CD4-positive, alpha-beta T cell treated with Interleukin-10 for 1 hour (primary cell): ENCODE data around the gene LACRT.

Experiments
- DNase-seq: peaks from one replicate; pipeline ENCODE4 v3.0.0-alpha.2; 2020

The LACRT gene

DNA sequence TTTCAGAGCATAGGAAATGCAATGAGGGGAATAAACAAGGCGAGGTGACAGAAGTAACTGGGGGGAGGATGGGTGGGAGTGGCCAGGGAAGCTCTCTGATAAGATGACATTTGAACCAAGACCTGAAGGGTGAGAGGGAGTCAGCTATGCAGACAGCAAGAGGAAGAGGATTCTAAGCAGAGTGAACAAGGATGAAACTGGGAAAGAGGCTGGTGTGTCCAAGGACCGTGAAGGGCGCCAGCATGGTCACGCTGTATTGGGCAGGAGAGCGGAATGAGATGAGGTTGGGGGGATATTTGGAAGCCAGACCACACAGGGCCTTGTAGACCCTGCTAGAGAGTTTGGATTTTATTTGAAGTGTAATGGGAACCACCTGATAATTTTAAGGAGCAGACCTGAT, 35.7 kb downstream of the LACRT start:
- no peak for DNase-seq

- DNase-seq = peak; percentile 52
Observed at GRCh38 chr12:54596526-54596946, 38.2 kb downstream of the LACRT start.

GRCh38 chr12:54595471-54595870, 39.2 kb downstream of the LACRT start:
- DNase-seq = no peak

- DNase-seq = no peak
Observed at GRCh38 chr12:54593725-54594124, 41.0 kb downstream of the LACRT start.

- DNase-seq = no peak
Observed at GRCh38 chr12:54593135-54593534, 41.6 kb downstream of the LACRT start.

DNA sequence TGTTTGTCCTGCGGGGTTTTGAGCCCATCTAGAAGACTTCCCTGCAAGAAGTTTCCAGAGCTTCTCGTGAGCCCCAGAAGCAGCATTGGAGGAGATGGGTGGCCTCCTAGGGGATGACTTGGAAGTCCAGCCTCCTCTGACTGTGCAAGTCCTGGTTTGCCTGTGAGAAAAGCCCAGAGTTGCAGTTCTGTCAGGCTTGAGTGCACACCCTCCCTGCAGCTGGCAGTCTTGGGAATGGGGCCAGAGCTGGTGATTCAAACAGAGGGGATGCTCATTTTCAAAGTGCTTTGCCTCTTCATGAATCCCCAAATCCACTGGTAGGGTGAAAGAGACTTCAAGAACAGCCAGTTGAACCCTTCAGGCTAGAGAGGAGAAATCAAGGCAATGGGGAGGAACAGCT, 42.4 kb downstream of the LACRT start:
- no peak for DNase-seq

- no peak for DNase-seq
Observed at GRCh38 chr12:54590978-54591591, 43.6 kb downstream of the LACRT start.

GRCh38 chr12:54589964-54590363, 44.7 kb downstream of the LACRT start:
- DNase-seq = no peak

DNA sequence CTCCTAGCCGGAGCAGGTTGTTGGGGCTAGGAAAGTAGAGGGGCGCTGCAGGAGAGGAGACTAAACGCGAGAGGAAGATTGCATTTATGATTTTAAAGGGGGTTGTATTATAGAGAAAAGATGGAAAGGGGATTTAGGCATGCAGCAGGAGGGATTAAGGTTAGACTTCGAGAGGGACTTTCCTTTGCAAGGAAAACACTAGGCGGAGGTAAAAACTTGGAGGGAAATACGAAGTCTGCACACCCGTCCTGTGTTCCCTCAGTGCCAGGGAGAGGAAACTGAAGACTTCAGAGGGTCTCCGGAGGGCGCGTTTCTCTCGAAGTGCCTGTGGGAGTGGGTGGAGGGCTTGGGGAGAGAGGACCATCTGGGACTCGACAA, 45.8 kb downstream of the LACRT start:
- DNase-seq = no peak

GRCh38 chr12:54588110-54588889, 46.4 kb downstream of the LACRT start, which contains the start of gene PPP1R1A:
Gene PPP1R1A (minus strand): TSS chr12:54588659. CDS start chr12:54588488, 171 bp downstream.
- DNase-seq = no peak

- DNase-seq = no peak
Observed at GRCh38 chr12:54587315-54587873, 47.3 kb downstream of the LACRT start.

GRCh38 chr12:54586620-54587019, 48.1 kb downstream of the LACRT start:
- no peak for DNase-seq

- no peak for DNase-seq
Observed at GRCh38 chr12:54585243-54585642, 49.5 kb downstream of the LACRT start.

DNA sequence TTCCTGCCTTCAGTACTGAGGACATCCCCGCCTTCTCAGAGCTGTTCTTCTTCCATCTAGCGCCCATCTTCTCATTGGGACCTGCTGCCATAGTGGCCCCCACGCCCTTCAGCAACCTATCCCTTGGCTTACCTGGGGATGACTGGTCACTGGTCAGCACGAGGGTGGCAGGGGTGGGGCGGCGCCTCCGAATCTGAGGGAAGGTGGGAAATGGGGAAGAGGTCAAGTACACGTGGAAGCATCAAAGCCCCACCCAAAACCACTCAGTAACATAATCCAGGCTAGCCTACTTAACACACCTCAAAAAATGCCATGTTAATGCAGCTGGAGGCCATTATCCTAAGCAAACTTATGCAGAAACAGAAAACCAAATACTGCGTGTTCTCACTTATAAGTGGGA, 50.6 kb downstream of the LACRT start:
- no peak for DNase-seq

GRCh38 chr12:54583726-54584125, 51.0 kb downstream of the LACRT start:
- no peak for DNase-seq

DNA sequence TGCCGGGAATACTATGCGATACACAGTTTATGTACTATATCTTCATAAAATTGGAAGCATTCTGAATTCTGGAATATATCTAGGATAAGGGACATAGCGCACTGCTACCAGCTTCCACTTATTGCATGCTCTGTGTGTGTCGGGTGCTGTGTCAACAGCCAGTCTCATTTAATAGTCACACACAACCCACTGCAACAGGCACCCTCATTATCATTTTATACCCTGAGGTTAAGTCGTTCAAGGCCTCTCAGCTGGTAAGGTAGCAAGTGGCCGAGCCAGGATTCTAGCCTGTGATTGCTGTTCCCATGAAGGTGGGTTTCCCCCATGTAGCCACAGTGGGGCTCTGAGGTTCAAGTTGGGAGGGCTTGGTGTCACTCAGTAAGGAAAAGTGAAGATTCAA, 53.3 kb downstream of the LACRT start:
- DNase-seq = no peak
